ENCODE results near the gene CFDP1. TPM values are rescaled to one million over a fixed set of nuclear protein-coding genes. Genes with fewer than 3 reads are reported as not detected.

CFDP1 gene
- polyA plus RNA-seq, 2 of the 4 experiments (the other 2 are of a cell fraction), result 70.2 to 72.8 TPM

DNA sequence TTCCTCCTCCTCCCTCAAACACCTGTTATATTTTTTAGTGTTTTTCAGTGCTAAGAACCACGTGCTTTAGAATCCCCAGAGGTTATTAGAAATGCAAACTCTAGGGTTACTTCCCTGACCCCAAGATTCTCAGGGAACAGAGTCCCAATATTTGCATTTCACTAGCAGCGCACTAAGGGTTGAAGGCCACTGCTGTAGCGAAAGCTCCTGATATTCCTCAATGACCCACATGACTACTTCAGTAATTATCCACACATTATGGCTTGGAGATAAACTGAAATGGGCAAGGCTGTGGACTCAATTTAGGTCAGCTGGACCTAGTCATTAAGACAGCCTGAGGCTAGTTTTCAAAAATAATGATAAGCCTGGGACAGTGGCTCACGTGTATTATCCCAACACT lies 103.4 kb downstream of the CFDP1 start:
- H3K4me2 ChIP-seq, result no peak overlapping the region
- TF ChIP-seq CTCF (IDR thresholded peaks at IDR 0.05) (no peak), ZFP36 (IDR thresholded peaks at IDR 0.05; ENCODE audit: borderline replicate concordance, partially characterized antibody) (no peak), POLR2AphosphoS2 (conservative IDR thresholded peaks at IDR 0.05; ENCODE audit: low read length) (no peak), BHLHE40 (IDR thresholded peaks at IDR 0.05; ENCODE audit: low read depth, low read length) (no peak), ZSCAN20 (CRISPR knock-in tag; IDR thresholded peaks at IDR 0.05) (no peak), CBX2 (IDR thresholded peaks at IDR 0.05; ENCODE audit: borderline replicate concordance, low read depth) (no peak), NPAS2 (CRISPR knock-in tag; IDR thresholded peaks at IDR 0.05; ENCODE audit: borderline replicate concordance) (no peak), POLR2A (IDR thresholded peaks at IDR 0.05; ENCODE audit: low read length) (no peak), GATA3 (IDR thresholded peaks at IDR 0.05; ENCODE audit: borderline replicate concordance) (no peak), FOSB (CRISPR knock-in tag; IDR thresholded peaks at IDR 0.05) (no peak)
- TF ChIP-seq, protein P1, sequence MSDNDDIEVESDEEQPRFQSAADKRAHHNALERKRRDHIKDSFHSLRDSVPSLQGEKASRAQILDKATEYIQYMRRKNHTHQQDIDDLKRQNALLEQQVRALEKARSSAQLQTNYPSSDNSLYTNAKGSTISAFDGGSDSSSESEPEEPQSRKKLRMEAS (IDR thresholded peaks at IDR 0.05), result no peak
- TF ChIP-seq, protein P2, sequence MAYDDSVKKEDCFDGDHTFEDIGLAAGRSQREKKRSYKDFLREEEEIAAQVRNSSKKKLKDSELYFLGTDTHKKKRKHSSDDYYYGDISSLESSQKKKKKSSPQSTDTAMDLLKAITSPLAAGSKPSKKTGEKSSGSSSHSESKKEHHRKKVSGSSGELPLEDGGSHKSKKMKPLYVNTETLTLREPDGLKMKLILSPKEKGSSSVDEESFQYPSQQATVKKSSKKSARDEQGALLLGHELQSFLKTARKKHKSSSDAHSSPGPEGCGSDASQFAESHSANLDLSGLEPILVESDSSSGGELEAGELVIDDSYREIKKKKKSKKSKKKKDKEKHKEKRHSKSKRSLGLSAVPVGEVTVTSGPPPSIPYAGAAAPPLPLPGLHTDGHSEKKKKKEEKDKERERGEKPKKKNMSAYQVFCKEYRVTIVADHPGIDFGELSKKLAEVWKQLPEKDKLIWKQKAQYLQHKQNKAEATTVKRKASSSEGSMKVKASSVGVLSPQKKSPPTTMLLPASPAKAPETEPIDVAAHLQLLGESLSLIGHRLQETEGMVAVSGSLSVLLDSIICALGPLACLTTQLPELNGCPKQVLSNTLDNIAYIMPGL (CRISPR knock-in tag; IDR thresholded peaks at IDR 0.05; ENCODE audit: borderline replicate concordance), result no peak
- no peak overlapping the region for H3K27ac ChIP-seq
- CTCF ChIA-PET, result interaction anchor here (5.9 kb wide), 1 partner anchor 96 kb away, joined by 23 read pairs; no protein-coding TSS in a partner anchor
- no peaks in the 10 kb centered on the region for H3K9me3 ChIP-seq
- H3K4me1 ChIP-seq, result no peaks in the 10 kb centered on the region
- no peak for ATAC-seq
- FAIRE-seq, result no peak
- WGBS (ENCODE audit: missing lambda C conversion rate), result 84% methylated on average over 4 of the region's 4 CpGs
- DNase-seq (ENCODE audit: low read depth in 1 of 2, low spot score in 1 of 2), result no peak
- POLR2A ChIA-PET, result no interaction called here
- H3K4me3 ChIP-seq, result no peak overlapping the region

DNA sequence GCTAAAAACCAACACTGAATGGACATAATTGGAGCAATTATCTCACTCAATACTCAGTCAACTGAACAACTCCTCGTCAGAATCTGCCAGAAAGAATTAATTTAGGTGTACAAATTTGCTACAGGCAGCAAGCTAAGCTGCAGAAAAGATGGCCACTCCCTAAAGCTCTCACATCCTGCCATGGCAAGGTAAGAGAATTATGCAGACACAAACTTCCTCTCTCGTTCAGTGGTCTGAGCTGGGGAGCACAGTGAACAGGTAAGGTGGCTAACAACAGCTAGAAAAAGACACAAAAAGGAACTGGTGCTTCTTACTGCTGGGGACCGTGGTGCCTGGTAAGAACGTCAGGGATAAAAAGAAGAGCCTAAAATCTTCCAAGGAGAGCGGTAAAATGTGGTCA lies 107.0 kb downstream of the CFDP1 start:
- POLR2A ChIA-PET, result no interaction called here
- no peak for DNase-seq (ENCODE audit: low read depth in 1 of 2, low spot score in 1 of 2)
- TF ChIP-seq EHF (CRISPR knock-in tag; IDR thresholded peaks at IDR 0.05) (no peak), SMC3 (IDR thresholded peaks at IDR 0.05) (no peak), POLR2A (IDR thresholded peaks at IDR 0.05; ENCODE audit: low read length) (no peak), RFX5 (IDR thresholded peaks at IDR 0.05) (no peak), RAD21 (conservative IDR thresholded peaks at IDR 0.05 in 1 of 2, IDR thresholded peaks at IDR 0.05 in 1 of 2) (no peak), CTCF (IDR thresholded peaks at IDR 0.05) (no peak), CBX2 (IDR thresholded peaks at IDR 0.05; ENCODE audit: borderline replicate concordance, low read depth) (no peak), JUN (IDR thresholded peaks at IDR 0.05) (no peak), CHD2 (IDR thresholded peaks at IDR 0.05; ENCODE audit: low read length, partially characterized antibody) (no peak), JUNB (IDR thresholded peaks at IDR 0.05) (no peak), SREBF2 (IDR thresholded peaks at IDR 0.05) (no peak), MYC (IDR thresholded peaks at IDR 0.05; ENCODE audit: borderline replicate concordance, low read length) (no peak), BHLHE40 (IDR thresholded peaks at IDR 0.05; ENCODE audit: low read depth, low read length) (no peak), FOXS1 (CRISPR knock-in tag; IDR thresholded peaks at IDR 0.05) (no peak)
- H3K4me2 ChIP-seq, result no peak overlapping the region
- H3K4me1 ChIP-seq, result no peaks in the 10 kb centered on the region
- 81% methylated on average over 5 of the region's 5 CpGs for WGBS (ENCODE audit: missing lambda C conversion rate)
- no peak overlapping the region for H3K27ac ChIP-seq
- no peak overlapping the region for H3K4me3 ChIP-seq
- FAIRE-seq, result no peak
- CTCF ChIA-PET, result interaction anchor here (1.3 to 5.9 kb wide), 5 partner anchors 20 to 93 kb away, joined by 3 to 23 read pairs (median 3); no protein-coding TSS in a partner anchor
- no peaks in the 10 kb centered on the region for H3K9me3 ChIP-seq
- ATAC-seq, result no peak
